GM23338 (cell line): ENCODE results near the gene DIP2C. TPM values are rescaled to one million over a fixed set of nuclear protein-coding genes. Genes with fewer than 3 reads are reported as not detected.

Source experiments
- ATAC-seq: fragments of 200-7000 bp; cut with Tn5 transposase; 3 replicates; pipeline ENCODE4 v1.9.1; 2020
- DNase-seq: peaks from one replicate; pipeline ENCODE4 v3.0.0-alpha.2; 2015; ENCODE audit warnings: low spot score
- H2AFZ ChIP-seq: fragments of 200-600 bp; sonication (generic); 2 replicates; pipeline ENCODE4 v1.8.0; 2016; ENCODE audit warnings: antibody characterized with exemption, mild to moderate bottlenecking, moderate library complexity
- H3F3A ChIP-seq: fragments of 200-600 bp; sonication (generic); replicated peaks from 2 replicates; pipeline ENCODE4 v1.8.0; 2017; ENCODE audit warnings: antibody characterized with exemption, mixed run types, low read depth
- H3K27ac ChIP-seq: fragments of 200-600 bp; sonication (generic); 2 replicates; pipeline ENCODE4 v1.6.1; 2016; ENCODE audit warnings: low read depth
- H3K27me3 ChIP-seq: fragments of 200-600 bp; sonication (generic); 2 replicates; pipeline ENCODE4 v1.8.0; 2016; ENCODE audit warnings: mild to moderate bottlenecking, mixed run types, moderate library complexity; ENCODE audit not compliant: insufficient read depth
- H3K36me3 ChIP-seq: fragments of 200-600 bp; sonication (generic); 2 replicates; pipeline ENCODE4 v1.8.0; 2016; ENCODE audit warnings: mild to moderate bottlenecking; ENCODE audit not compliant: insufficient read depth
- H3K4me1 ChIP-seq: fragments of 200-600 bp; sonication (generic); 2 replicates; pipeline ENCODE4 v1.8.0; 2016; ENCODE audit warnings: mild to moderate bottlenecking, moderate library complexity; ENCODE audit not compliant: insufficient read depth
- H3K4me2 ChIP-seq: fragments of 200-600 bp; sonication (generic); 2 replicates; pipeline ENCODE4 v1.7.1; 2017; ENCODE audit warnings: mixed run types
- H3K4me3 ChIP-seq: fragments of 200-600 bp; sonication (generic); 2 replicates; pipeline ENCODE4 v1.6.1; 2016; ENCODE audit warnings: mixed run types
- H3K79me2 ChIP-seq: fragments of 200-600 bp; sonication (generic); replicated peaks from 2 replicates; pipeline ENCODE4 v1.8.0; 2017; ENCODE audit warnings: mild to moderate bottlenecking; ENCODE audit not compliant: insufficient read depth
- H3K9me2 ChIP-seq: fragments of 200-600 bp; sonication (generic); 2 replicates; pipeline ENCODE4 v1.8.0; 2017; ENCODE audit not compliant: insufficient read depth
- H4K20me1 ChIP-seq: fragments of 200-600 bp; sonication (generic); replicated peaks from 2 replicates; pipeline ENCODE4 v1.8.0; 2017; ENCODE audit warnings: mild to moderate bottlenecking; ENCODE audit not compliant: insufficient read depth
- H3K27ac Mint-ChIP-seq: 2 replicates; pipeline ENCODE4 v1.8.0; 2020; ENCODE audit warnings: inconsistent platforms, mild to moderate bottlenecking, moderate library complexity, mixed read lengths
- H3K27me3 Mint-ChIP-seq: 3 replicates; pipeline ENCODE4 v1.8.0; 2022; ENCODE audit warnings: low read depth, mild to moderate bottlenecking, moderate library complexity, mixed read lengths, inconsistent platforms; ENCODE audit not compliant: insufficient read depth, poor library complexity
- H3K36me3 Mint-ChIP-seq: 3 replicates; pipeline ENCODE4 v1.8.0; 2021; ENCODE audit warnings: low read depth, mild to moderate bottlenecking, inconsistent platforms, moderate library complexity, mixed read lengths
- H3K4me1 Mint-ChIP-seq: 3 replicates; pipeline ENCODE4 v1.8.0; 2020; ENCODE audit warnings: mild to moderate bottlenecking, inconsistent platforms, mixed read lengths
- H3K4me3 Mint-ChIP-seq: 3 replicates; pipeline ENCODE4 v1.8.0; 2021; ENCODE audit warnings: moderate library complexity, mild to moderate bottlenecking, inconsistent platforms, mixed read lengths
- H3K9me3 Mint-ChIP-seq: 3 replicates; pipeline ENCODE4 v1.8.0; 2020; ENCODE audit warnings: moderate library complexity, mild to moderate bottlenecking, inconsistent platforms, mixed read lengths
- CREB1 ChIP-seq: fragments of 250-450 bp; sonication (Bioruptor Pico); IDR thresholded peaks from 2 replicates; pipeline ENCODE4 v1.5.0; 2020; ENCODE audit warnings: low read depth, mild to moderate bottlenecking, moderate library complexity
- EZH2 ChIP-seq: fragments of 200-600 bp; sonication (generic); IDR thresholded peaks from one replicate; pipeline ENCODE4 v1.8.0; 2017; ENCODE audit warnings: antibody characterized with exemption, mild to moderate bottlenecking, low read depth; ENCODE audit not compliant: unreplicated experiment
- EZH2phosphoT487 ChIP-seq: fragments of 200-600 bp; sonication (generic); IDR thresholded peaks from one replicate; pipeline ENCODE4 v1.8.1; 2018; ENCODE audit warnings: antibody characterized with exemption; ENCODE audit not compliant: unreplicated experiment
- JUNB ChIP-seq: IDR thresholded peaks from one replicate; pipeline ENCODE4 v1.6.1; 2016; ENCODE audit warnings: antibody characterized with exemption; ENCODE audit not compliant: unreplicated experiment
- NANOG ChIP-seq: IDR thresholded peaks from 2 replicates; pipeline ENCODE4 v1.6.1; 2016; ENCODE audit warnings: antibody characterized with exemption, borderline replicate concordance
- STAT1 ChIP-seq: IDR thresholded peaks from one replicate; pipeline ENCODE4 v1.6.1; 2016; ENCODE audit warnings: antibody characterized with exemption; ENCODE audit not compliant: unreplicated experiment
- ZNF114 ChIP-seq: fragments of 250-450 bp; sonication (Bioruptor Pico); IDR thresholded peaks from 2 replicates; pipeline ENCODE4 v1.5.0; 2020; ENCODE audit warnings: mild to moderate bottlenecking, moderate library complexity
- polyA plus RNA-seq: library from polyadenylated mRNA; unstranded; fragments of >200 nt; fragmentation: Nextera tagmentation; extraction: Ambion mirVana; gene quantifications from 2 replicates; pipeline ENCODE4 v1.2.1, GENCODE V29; 2016
- total RNA-seq: library from RNA; depleted of rRNA; stranded (reverse); fragments of >200 nt; shearing (Covaris generic); gene quantifications from 2 replicates; pipeline ENCODE4 v1.2.3, GENCODE V29; 2014
- TF ChIP-seq, protein P1 (sequence below): IDR thresholded peaks from 2 replicates; pipeline ENCODE4 v1.6.1; 2016; ENCODE audit warnings: antibody characterized with exemption
- TF ChIP-seq, protein P2 (sequence below): IDR thresholded peaks from one replicate; pipeline ENCODE4 v1.6.1; 2018; ENCODE audit warnings: antibody characterized with exemption; ENCODE audit not compliant: unreplicated experiment
- TF ChIP-seq, protein P3 (sequence below): fragments of 250-450 bp; sonication (Bioruptor Pico); IDR thresholded peaks from 2 replicates; pipeline ENCODE4 v1.5.0; 2020; ENCODE audit warnings: mild to moderate bottlenecking, moderate library complexity

DIP2C gene
- total and polyA plus RNA-seq, 2 experiments from 2014 or later, result 5.1 to 7.7 TPM

DNA sequence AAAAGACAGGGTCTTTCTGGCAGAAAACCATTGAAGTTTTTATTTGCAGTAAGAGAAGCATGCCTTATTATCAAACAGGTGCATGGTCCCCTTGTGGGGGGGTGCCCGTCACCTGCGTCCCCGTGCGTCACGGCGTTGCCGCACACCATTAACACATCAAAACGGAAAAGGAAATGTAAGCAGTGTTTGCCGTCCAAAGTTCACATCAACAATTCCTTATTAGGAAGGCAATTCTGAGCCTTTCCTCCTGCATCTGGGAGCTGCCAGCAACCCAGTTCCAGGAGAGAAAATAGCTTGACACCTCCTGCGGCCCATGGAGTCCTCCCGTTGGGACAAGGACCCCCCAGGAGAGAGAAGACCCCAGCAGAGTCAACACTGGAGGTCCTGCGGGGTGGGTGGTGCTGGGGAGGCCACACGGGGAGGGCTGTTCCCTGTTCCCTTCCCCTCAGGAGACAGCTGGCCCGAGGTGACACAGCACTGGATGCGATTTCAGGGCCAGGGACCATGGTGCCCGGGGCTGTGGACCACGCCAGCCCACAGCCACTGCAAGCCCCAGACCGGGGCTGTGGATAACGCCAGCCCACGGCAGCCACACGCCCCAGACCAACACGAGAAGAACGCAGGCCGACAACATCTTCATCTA lies 39.5 kb downstream of the DIP2C start:
- no peak for ATAC-seq
- Mint-ChIP-seq H3K9me3 (no peaks in the 10 kb centered on the region; the same call in 1 of the 3 replicates), H3K27me3 (peaks cover 2% of the 10 kb centered on the region), H3K4me1 (peaks cover 19% of the 10 kb centered on the region), H3K36me3 (peaks cover 5% of the 10 kb centered on the region; the same call in 2 of the 3 replicates), H3K4me3 (no peak overlapping the region), H3K27ac (no peak overlapping the region)
- Histone ChIP-seq H4K20me1 (peaks cover 19% of the 10 kb centered on the region), H3K4me2 (no peak overlapping the region), H3K27ac (no peak overlapping the region; the same call in 1 of the 2 replicates), H3K27me3 (no peaks in the 10 kb centered on the region), H3K9me2 (no peaks in the 10 kb centered on the region), H2AFZ (no peak overlapping the region), H3K79me2 (peaks cover 15% of the 10 kb centered on the region), H3K4me3 (no peak overlapping the region), H3K4me1 (no peaks in the 10 kb centered on the region), H3K36me3 (no peaks in the 10 kb centered on the region), H3F3A (no peaks in the 10 kb centered on the region)
- no peak for DNase-seq
- no peak for TF ChIP-seq NANOG
- TF ChIP-seq CREB1 (CRISPR knock-in tag), result no peak
- no peak for TF ChIP-seq ZNF114 (CRISPR knock-in tag)
- TF ChIP-seq EZH2phosphoT487, result no peak
- TF ChIP-seq, protein P1, sequence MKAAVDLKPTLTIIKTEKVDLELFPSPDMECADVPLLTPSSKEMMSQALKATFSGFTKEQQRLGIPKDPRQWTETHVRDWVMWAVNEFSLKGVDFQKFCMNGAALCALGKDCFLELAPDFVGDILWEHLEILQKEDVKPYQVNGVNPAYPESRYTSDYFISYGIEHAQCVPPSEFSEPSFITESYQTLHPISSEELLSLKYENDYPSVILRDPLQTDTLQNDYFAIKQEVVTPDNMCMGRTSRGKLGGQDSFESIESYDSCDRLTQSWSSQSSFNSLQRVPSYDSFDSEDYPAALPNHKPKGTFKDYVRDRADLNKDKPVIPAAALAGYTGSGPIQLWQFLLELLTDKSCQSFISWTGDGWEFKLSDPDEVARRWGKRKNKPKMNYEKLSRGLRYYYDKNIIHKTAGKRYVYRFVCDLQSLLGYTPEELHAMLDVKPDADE, result no peak
- TF ChIP-seq STAT1, result no peak
- TF ChIP-seq, protein P2, sequence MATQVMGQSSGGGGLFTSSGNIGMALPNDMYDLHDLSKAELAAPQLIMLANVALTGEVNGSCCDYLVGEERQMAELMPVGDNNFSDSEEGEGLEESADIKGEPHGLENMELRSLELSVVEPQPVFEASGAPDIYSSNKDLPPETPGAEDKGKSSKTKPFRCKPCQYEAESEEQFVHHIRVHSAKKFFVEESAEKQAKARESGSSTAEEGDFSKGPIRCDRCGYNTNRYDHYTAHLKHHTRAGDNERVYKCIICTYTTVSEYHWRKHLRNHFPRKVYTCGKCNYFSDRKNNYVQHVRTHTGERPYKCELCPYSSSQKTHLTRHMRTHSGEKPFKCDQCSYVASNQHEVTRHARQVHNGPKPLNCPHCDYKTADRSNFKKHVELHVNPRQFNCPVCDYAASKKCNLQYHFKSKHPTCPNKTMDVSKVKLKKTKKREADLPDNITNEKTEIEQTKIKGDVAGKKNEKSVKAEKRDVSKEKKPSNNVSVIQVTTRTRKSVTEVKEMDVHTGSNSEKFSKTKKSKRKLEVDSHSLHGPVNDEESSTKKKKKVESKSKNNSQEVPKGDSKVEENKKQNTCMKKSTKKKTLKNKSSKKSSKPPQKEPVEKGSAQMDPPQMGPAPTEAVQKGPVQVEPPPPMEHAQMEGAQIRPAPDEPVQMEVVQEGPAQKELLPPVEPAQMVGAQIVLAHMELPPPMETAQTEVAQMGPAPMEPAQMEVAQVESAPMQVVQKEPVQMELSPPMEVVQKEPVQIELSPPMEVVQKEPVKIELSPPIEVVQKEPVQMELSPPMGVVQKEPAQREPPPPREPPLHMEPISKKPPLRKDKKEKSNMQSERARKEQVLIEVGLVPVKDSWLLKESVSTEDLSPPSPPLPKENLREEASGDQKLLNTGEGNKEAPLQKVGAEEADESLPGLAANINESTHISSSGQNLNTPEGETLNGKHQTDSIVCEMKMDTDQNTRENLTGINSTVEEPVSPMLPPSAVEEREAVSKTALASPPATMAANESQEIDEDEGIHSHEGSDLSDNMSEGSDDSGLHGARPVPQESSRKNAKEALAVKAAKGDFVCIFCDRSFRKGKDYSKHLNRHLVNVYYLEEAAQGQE, result no peak
- TF ChIP-seq EZH2, result no peak
- TF ChIP-seq, protein P3, sequence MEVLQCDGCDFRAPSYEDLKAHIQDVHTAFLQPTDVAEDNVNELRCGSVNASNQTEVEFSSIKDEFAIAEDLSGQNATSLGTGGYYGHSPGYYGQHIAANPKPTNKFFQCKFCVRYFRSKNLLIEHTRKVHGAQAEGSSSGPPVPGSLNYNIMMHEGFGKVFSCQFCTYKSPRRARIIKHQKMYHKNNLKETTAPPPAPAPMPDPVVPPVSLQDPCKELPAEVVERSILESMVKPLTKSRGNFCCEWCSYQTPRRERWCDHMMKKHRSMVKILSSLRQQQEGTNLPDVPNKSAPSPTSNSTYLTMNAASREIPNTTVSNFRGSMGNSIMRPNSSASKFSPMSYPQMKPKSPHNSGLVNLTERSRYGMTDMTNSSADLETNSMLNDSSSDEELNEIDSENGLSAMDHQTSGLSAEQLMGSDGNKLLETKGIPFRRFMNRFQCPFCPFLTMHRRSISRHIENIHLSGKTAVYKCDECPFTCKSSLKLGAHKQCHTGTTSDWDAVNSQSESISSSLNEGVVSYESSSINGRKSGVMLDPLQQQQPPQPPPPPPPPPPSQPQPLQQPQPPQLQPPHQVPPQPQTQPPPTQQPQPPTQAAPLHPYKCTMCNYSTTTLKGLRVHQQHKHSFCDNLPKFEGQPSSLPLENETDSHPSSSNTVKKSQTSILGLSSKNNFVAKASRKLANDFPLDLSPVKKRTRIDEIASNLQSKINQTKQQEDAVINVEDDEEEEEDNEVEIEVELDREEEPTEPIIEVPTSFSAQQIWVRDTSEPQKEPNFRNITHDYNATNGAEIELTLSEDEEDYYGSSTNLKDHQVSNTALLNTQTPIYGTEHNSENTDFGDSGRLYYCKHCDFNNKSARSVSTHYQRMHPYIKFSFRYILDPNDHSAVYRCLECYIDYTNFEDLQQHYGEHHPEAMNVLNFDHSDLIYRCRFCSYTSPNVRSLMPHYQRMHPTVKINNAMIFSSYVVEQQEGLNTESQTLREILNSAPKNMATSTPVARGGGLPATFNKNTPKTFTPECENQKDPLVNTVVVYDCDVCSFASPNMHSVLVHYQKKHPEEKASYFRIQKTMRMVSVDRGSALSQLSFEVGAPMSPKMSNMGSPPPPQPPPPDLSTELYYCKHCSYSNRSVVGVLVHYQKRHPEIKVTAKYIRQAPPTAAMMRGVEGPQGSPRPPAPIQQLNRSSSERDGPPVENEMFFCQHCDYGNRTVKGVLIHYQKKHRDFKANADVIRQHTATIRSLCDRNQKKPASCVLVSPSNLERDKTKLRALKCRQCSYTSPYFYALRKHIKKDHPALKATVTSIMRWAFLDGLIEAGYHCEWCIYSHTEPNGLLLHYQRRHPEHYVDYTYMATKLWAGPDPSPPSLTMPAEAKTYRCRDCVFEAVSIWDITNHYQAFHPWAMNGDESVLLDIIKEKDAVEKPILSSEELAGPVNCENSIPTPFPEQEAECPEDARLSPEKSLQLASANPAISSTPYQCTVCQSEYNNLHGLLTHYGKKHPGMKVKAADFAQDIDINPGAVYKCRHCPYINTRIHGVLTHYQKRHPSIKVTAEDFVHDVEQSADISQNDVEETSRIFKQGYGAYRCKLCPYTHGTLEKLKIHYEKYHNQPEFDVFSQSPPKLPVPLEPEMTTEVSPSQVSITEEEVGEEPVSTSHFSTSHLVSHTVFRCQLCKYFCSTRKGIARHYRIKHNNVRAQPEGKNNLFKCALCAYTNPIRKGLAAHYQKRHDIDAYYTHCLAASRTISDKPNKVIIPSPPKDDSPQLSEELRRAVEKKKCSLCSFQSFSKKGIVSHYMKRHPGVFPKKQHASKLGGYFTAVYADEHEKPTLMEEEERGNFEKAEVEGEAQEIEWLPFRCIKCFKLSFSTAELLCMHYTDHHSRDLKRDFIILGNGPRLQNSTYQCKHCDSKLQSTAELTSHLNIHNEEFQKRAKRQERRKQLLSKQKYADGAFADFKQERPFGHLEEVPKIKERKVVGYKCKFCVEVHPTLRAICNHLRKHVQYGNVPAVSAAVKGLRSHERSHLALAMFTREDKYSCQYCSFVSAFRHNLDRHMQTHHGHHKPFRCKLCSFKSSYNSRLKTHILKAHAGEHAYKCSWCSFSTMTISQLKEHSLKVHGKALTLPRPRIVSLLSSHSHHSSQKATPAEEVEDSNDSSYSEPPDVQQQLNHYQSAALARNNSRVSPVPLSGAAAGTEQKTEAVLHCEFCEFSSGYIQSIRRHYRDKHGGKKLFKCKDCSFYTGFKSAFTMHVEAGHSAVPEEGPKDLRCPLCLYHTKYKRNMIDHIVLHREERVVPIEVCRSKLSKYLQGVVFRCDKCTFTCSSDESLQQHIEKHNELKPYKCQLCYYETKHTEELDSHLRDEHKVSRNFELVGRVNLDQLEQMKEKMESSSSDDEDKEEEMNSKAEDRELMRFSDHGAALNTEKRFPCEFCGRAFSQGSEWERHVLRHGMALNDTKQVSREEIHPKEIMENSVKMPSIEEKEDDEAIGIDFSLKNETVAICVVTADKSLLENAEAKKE (CRISPR knock-in tag), result no peak
- no peak for TF ChIP-seq JUNB
